CD4-positive, alpha-beta T cell treated with Interleukin-1 beta for 1 hour (primary cell): ENCODE data around the gene KLHL1.

Experiments
- DNase-seq, 2 donors: peaks; one replicate each; pipeline ENCODE4 v3.0.0-alpha.2; 2020 to 2022

The KLHL1 gene

DNA sequence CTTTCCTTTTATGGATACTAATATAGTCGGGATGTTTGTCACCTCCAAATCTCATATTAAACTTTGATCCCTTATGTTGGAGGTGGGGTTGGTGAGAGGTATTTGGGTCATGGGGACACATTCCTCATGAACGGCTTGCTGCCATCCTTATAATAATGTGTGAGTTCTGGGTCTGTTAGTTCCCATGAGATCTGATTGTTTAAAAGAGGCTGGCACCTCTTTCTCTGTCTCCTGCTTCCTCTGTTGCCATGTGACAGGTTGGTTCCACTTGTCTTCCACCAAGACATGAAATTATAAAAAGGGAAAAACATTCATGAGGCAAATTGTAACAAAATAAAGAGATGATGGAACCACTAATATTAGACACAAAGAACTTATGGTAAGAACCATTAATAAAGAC is 108.4 kb downstream of the KLHL1 start:
- DNase-seq, result no peak

DNA sequence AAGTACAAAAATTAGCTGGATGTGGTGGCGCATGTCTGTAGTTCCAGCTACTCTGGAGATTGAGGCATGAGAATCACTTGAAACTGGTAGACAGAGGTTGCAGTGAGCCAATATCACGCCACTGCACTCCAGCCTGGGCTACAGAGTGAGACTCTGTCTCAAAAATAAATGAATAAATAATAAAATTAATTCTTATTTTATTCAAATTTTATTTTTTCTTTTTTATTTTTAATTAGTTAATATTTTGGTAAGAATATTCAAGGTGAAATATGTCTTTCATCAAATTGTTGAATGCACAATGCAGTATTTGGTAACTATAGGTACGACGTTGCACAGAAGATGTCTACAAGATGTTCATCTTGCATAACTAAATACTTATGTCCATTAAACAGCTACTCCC is 111.2 kb downstream of the KLHL1 start:
- DNase-seq, result no peak

DNA sequence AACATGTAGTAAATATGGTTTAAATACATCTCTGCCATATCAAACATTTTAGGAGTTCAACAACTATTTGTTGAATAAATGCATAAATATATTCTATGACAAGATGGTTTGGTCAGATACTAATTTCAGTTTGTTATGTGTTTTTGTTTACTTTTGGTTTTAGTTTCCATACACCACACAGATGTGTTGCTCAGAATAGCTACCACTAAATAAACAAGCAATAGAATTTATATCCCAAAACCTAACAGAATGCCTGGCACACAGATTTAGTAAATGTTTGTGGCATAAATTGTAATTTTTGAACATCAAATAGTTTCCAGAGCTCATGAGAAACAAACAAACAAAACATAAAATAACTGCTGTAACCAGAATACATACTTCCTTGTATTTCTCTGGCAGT is 127.5 kb downstream of the KLHL1 start:
- DNase-seq, result no peak

GRCh38 chr13:69975496-69975895 is 132.8 kb downstream of the KLHL1 start:
- no peak for DNase-seq

DNA sequence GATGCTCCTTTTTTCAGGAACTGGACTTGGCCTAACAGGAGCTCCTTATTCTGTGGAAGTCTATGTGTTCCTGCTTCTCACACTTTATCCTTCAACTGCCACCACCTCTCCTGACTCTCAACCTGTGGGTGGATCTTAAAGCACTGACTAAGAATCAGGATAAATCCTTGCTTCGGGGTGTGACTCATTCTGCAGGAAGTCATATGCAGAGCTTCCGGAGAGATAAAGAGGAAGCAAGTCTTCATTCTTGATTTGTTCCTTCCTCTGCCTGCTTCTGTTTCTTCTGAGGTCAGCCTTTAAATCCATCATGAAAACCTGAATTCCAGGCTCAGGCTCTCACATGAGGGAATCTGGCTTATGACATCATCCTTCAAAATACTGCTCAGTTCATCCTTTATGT is 137.7 kb downstream of the KLHL1 start:
- DNase-seq, result no peak

DNA sequence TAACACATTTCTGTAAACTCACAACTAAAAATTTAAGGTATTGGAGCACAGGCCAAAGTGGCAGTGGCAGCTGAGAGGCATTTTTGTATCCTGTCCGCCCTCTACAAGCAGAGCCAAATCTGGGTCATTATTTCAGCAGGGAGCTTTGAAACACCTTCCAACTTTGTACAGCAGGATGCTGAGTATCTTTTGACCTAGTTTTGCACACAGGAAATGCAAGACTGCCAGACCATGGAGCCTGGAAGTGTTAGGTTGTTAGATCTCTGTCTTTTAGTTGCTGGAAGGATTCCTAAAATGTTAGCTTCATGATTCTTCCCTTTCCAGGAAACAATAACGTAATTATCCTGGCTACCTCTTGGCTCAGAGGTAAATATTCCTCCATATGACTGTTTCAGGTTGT is 149.2 kb downstream of the KLHL1 start:
- no peak for DNase-seq

GRCh38 chr13:69956839-69957238 is 151.4 kb downstream of the KLHL1 start:
- DNase-seq, result no peak

DNA sequence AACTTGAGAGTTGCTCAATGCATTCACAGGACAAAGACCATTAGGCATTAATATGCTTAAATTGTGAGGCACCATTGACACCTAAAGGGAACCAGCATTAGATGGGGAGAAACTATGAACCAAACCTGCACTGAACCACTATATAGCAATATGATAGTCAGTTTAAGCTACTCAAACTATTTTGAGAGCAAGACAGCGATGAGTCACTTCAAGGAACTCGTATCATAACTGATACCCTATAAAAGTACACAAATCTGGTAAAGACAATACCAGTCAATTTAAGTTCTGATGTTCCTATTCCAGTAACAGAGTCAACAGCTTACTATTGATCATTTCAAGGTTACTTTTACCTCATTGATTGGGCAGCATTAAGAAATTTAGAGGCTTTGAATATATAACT is 151.9 kb downstream of the KLHL1 start:
- no peak for DNase-seq

GRCh38 chr13:69955271-69955670 is 153.0 kb downstream of the KLHL1 start:
- DNase-seq, result no peak

DNA sequence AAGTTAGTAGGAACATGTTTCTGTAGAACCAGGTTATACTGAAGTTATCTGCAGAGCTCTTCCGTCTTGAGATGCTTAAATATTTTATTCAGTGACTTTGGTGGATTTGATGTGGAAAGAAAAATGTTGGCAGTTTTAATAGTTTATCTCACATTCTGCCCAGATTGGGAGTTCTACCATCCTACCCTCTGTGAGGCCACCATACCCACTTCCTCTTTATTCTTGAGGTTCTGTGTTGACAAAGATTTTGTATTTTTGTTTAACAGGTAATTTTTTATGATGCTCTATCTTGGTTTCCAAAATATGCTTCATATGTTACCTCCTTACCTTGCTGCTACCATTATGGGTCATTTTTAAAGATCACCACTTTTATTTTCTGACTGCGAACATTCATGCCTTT is 156.8 kb downstream of the KLHL1 start:
- DNase-seq, result no peak

DNA sequence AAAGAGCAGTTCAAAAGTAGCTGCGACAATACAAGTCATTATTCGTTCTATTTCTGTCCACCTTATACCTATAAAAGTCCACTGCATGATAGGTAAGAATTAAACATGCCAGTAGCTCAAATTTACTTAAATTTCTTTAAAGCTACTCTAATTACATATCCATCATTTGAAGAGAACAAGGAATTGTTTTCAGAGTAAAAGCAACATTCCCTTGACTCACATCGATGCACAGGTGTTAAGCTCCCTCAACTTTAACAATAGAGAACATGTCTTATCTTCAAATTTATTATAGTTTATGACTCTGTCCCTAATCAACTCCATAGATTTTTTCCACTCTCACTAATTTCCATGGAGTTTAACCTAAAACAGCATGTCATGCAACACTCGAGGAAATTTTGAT is 158.1 kb downstream of the KLHL1 start:
- no peak for DNase-seq

GRCh38 chr13:69948016-69948415 is 160.2 kb downstream of the KLHL1 start:
- no peak for DNase-seq

DNA sequence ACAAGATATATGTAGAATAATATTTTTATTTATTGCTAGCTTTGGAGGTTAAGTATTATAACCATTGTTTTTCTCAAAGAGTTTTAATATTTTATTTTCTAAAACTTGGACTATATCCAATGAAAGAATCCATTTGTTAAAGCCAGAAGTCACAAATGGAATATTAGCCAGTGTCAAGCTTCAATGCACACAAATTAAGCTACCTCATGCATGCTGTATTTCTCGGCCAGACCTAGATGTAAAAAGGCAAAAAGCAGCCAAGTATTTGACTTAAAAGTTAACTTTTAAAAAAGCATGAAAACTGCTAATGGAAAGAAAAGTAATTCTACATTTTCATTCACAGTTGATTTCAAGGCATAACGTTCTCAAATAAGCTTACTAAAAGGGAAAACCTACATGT is 160.7 kb downstream of the KLHL1 start:
- no peak for DNase-seq

GRCh38 chr13:69946511-69946910 is 161.7 kb downstream of the KLHL1 start:
- no peak for DNase-seq

DNA sequence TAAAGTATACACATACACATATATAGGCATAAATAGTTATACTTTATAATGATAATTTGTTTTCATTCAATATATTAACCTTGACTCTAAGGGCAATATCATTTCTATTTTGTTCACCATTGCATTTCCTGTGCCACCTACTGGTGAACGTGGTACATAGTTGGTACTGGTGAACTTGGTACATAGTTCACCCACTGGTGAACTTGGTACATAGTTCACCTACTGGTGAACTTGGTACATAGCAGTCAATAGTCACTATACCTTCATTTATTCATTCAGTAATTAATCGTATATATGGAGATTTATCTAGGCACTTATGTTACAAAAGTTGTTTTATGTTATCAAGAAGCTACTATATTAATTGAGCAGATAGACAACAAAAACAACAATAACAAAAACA is 173.2 kb downstream of the KLHL1 start:
- no peak for DNase-seq

DNA sequence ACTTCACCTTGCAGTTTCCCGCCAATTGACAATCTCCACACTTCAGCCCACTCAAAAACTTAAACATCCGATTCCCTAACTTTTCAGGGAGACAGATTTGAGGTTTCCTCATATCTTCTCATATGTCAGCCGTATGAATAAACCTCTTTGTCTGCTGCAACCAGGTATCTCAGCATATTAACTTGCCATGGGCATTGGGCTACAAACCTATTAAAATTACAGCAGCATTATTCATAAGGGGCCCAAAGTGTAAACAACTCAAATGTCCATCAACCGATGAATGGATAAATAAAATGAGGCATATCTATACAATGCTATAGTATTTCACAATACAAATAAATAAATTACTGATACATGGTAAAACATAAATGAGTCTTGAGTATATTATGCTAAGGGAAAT is 180.0 kb downstream of the KLHL1 start:
- no peak for DNase-seq

GRCh38 chr13:69921156-69921555 is 187.1 kb downstream of the KLHL1 start:
- no peak for DNase-seq

DNA sequence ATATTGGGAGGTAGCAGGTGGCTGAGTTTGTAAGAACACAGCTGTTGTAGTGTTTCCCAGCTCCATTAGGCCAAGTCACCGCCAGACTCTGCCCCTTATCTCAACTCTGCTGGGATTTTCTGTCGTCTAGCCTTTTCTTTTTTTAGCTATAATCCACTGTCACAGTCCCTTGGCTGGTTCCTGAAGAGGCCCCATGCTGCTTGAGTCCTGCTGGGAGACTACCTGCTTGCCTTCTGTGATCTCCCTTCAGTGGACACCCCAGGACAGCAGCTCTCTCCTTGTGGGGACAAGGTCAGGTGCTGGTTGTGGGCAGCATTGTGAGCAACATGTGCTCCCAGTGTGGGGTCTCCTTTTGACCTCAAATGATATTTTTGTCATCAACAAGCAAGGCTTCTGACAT is 195.6 kb downstream of the KLHL1 start:
- DNase-seq, result no peak

DNA sequence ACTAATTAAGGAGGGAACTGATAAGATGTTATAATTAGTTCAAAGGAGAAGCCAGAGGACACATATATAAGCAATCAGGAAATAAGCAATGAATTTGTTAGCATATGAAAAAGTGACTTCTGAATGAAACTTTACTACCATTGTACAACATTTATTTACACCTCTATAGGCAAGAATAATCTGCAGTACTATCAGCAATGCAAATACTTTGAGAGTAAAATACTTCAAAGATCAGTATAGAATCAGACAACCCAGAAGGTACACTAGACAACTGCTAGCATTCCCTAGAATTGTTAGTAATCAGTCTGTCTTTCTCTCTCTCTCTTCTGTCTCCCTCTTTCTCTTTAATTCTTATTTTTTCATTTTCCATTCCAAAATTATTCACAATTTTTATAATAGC is 197.5 kb downstream of the KLHL1 start:
- no peak for DNase-seq

DNA sequence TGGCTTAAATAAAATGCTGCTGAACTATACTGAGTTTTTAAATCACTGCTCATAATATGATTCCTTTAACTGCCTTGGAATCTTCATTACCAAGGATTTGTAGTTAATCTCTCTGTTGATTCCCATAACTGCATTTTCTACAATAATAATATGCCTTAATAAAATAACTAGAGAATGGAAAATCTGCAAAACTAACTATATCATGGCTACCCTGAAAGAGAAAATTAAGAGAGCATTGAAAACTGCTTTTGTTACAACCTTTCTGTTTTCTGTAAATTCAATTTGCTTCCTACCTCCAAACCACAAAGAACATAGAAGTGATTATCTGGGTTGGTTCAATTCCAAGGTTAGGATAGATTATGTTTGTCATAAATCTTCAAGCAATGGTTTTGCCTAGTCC is 203.5 kb downstream of the KLHL1 start:
- DNase-seq, result no peak

DNA sequence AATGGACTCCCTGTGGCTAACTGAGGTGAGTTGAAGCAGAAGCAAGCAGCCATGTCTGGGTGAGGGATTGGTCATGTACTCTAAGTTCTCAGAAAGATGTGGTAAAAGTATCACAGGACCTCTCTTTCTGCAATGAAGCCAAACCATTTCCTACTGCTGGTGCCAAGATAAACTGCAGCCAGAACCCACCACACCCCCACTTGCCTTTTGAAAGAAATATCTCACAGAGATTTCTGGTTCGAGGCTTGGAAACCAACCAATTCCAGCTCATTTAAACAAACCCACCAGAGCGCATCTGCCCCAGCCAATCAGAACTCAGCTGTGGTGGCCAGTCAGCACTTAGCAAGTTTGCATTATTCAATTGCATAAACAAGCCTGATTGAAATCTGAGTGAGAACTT is 205.2 kb downstream of the KLHL1 start:
- no peak for DNase-seq

DNA sequence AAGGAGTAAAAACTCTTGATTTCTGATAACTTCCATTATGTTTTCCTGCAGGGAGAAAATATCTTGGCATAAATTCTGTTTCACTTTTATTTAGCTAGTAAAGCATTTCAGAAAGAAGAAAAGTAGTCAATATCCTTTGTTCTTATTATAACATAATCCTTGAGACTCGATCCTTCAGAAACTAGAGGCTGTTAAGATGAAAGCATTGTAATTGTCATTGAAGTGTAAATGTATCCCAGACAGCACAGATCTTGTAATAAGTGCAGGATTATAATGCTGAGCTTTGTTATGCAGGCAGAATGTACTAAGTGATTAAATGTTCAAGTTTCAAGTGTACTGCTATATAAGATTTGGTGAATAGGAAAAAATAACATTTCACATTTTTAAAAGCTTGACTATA is 225.8 kb downstream of the KLHL1 start:
- DNase-seq, result no peak

DNA sequence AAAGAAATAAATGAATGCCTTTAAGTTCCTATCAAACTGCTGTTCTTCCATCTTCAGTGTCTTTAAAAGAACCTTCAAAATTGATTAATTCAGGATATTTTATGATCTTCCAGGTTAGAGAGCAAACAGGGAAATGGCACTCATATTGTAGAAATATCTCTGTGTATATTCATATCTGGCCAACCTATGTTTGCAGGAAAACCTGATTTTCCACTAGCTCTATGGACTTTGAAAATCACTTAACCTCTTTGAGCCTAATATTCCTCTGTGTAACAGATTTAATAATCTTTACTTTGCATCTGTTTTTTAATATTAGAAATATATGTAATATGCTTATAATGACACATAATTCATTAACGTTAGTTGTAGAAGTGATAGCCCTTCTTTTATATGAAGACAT is 228.3 kb downstream of the KLHL1 start:
- no peak for DNase-seq

GRCh38 chr13:69872321-69873047 is 235.8 kb downstream of the KLHL1 start:
- no peak for DNase-seq

DNA sequence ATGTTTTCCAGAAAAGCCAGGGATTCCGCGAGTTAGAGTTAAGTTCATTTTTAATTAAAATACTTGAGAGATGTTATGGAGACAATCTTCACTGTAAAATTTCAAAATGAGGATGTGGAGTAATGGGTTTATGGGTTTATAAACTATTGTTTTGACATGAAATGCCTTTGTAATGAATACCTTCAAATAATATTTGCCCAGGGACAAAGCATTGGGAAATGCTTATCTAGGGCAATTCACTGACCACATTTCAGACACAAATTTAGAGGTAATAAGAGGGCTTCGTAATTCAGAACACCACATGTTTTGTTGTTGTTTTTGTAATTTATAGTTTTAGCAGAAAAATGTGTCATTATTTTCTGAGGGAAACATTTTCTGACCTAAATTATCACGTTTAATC is 241.7 kb downstream of the KLHL1 start:
- DNase-seq, result no peak
